Loucy (cell line): ENCODE data around the gene CFAP251.

ENCODE experiments used
- H2AFZ ChIP-seq: fragments of 200-600 bp; sonication (generic); 2 replicates; pipeline ENCODE4 v1.6.0; 2016; ENCODE audit warnings: antibody characterized with exemption, mild to moderate bottlenecking, low read length, moderate library complexity
- H3F3A ChIP-seq: fragments of 200-600 bp; 2 replicates; pipeline ENCODE4 v1.6.0; 2016; ENCODE audit warnings: antibody characterized with exemption, low read depth, mild to moderate bottlenecking
- H3K27me3 ChIP-seq: fragments of 200-600 bp; sonication (generic); 2 replicates; pipeline ENCODE4 v1.6.1; 2014; ENCODE audit warnings: low read length, mild to moderate bottlenecking; ENCODE audit not compliant: insufficient read depth, poor library complexity, severe bottlenecking
- H3K36me3 ChIP-seq: fragments of 200-600 bp; sonication (generic); 2 replicates; pipeline ENCODE4 v1.6.1; 2016; ENCODE audit warnings: low read length; ENCODE audit not compliant: insufficient read depth
- H3K4me1 ChIP-seq: fragments of 200-600 bp; sonication (generic); 2 replicates; pipeline ENCODE4 v1.5.1; 2014; ENCODE audit warnings: low read length, mild to moderate bottlenecking; ENCODE audit not compliant: insufficient read depth, poor library complexity, severe bottlenecking
- H3K4me2 ChIP-seq: fragments of 200-600 bp; sonication (generic); 2 replicates; pipeline ENCODE4 v1.6.0; 2014; ENCODE audit warnings: antibody characterized with exemption, low read length, low read depth, mild to moderate bottlenecking; ENCODE audit not compliant: poor library complexity, severe bottlenecking
- H3K4me3 ChIP-seq: fragments of 200-600 bp; sonication (generic); 2 replicates; pipeline ENCODE4 v1.5.1; 2014; ENCODE audit warnings: low read length, mild to moderate bottlenecking, mixed read lengths; ENCODE audit not compliant: poor library complexity, severe bottlenecking
- H3K79me2 ChIP-seq: fragments of 200-600 bp; sonication (generic); 2 replicates; pipeline ENCODE4 v1.6.1; 2014; ENCODE audit warnings: low read length; ENCODE audit not compliant: insufficient read depth
- H3K9ac ChIP-seq: fragments of 200-600 bp; sonication (generic); 2 replicates; pipeline ENCODE4 v1.6.0; 2014; ENCODE audit warnings: mild to moderate bottlenecking, low read depth, low read length, moderate library complexity; ENCODE audit not compliant: poor library complexity, severe bottlenecking
- H3K9me2 ChIP-seq: fragments of 200-600 bp; sonication (generic); replicated peaks from 2 replicates; pipeline ENCODE4 v1.6.1; 2016; ENCODE audit warnings: low read depth, low read length, mixed read lengths
- H3K9me3 ChIP-seq: fragments of 200-600 bp; sonication (generic); 2 replicates; pipeline ENCODE4 v1.6.1; 2014; ENCODE audit warnings: mild to moderate bottlenecking, antibody characterized with exemption, low read length, low read depth; ENCODE audit not compliant: insufficient read depth
- H4K20me1 ChIP-seq: fragments of 200-600 bp; sonication (generic); 2 replicates; pipeline ENCODE4 v1.6.0; 2014; ENCODE audit warnings: antibody characterized with exemption, low read length, mild to moderate bottlenecking; ENCODE audit not compliant: insufficient read depth, poor library complexity, severe bottlenecking
- EZH2phosphoT487 ChIP-seq: fragments of 200-600 bp; IDR thresholded peaks from 2 replicates; pipeline ENCODE4 v1.6.1; 2018; ENCODE audit warnings: antibody characterized with exemption, mild to moderate bottlenecking, moderate library complexity, borderline replicate concordance
- TF ChIP-seq, protein P1 (sequence below): fragments of 200-600 bp; sonication (generic); conservative IDR thresholded peaks from 2 replicates; pipeline ENCODE4 v1.5.1; 2014; ENCODE audit warnings: mild to moderate bottlenecking, antibody characterized with exemption, low read length

Gene CFAP251

DNA sequence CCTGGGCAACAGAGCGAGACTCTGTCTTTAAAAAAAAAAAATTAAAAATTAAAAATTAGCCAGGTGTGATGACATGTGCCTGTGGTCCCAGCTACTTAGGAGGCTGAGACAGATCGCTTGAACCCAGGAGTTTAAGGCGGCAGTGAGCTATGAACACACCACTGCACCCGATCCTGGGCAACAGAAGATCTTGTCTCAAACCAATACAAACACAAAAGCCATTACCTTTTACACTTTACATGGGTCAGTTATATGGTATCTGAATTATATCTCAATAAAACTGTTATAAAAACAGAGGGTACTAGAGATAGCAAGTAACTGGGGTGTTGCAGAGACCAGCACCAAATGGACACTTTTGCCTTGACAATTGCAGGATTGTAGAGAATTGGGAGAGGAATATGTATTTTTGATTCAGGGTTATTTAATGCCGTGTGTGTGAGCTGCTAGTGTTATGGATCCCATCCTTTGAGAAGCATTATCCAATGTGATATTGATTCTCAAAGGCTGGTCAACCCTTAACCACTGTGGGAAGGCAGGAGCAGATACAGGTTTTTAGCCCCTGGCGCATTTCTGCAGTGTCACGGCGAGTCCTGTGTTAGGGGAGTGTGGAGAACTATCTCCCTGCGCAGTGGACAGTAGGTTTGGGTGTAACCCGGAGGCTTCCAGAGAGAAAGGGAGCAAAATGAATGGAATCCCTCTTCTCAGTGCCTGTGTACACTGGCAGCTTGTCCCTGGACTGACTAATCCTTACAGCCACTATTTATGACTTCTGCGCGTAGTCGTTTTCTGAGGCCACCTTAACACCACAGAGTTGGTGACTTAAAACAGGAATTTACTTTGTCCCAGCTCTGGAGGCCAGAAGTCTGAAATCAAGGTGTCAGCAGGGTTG, 25.5 kb upstream of the CFAP251 start:
- Histone ChIP-seq H3K36me3 (peaks cover 21% of the 10 kb centered on the region; the same call in 1 of the 2 replicates), H3K27me3 (peaks cover 3% of the 10 kb centered on the region), H3K4me2 (peak overlapping the region; percentile 45), H3K79me2 (peaks cover 50% of the 10 kb centered on the region), H2AFZ (no peak overlapping the region), H3K9me3 (no peaks in the 10 kb centered on the region), H3F3A (peaks cover 6% of the 10 kb centered on the region; the same call in 1 of the 2 replicates), H3K4me1 (peaks cover 28% of the 10 kb centered on the region), H3K4me3 (peak overlapping the region; percentile 10), H3K9me2 (no peaks in the 10 kb centered on the region), H4K20me1 (peaks cover 15% of the 10 kb centered on the region), H3K9ac (peak overlapping the region; percentile 12)
- TF ChIP-seq, protein P1, sequence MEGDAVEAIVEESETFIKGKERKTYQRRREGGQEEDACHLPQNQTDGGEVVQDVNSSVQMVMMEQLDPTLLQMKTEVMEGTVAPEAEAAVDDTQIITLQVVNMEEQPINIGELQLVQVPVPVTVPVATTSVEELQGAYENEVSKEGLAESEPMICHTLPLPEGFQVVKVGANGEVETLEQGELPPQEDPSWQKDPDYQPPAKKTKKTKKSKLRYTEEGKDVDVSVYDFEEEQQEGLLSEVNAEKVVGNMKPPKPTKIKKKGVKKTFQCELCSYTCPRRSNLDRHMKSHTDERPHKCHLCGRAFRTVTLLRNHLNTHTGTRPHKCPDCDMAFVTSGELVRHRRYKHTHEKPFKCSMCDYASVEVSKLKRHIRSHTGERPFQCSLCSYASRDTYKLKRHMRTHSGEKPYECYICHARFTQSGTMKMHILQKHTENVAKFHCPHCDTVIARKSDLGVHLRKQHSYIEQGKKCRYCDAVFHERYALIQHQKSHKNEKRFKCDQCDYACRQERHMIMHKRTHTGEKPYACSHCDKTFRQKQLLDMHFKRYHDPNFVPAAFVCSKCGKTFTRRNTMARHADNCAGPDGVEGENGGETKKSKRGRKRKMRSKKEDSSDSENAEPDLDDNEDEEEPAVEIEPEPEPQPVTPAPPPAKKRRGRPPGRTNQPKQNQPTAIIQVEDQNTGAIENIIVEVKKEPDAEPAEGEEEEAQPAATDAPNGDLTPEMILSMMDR = no peak
- no peak for TF ChIP-seq EZH2phosphoT487

GRCh38 chr12:121893961-121894460, 24.4 kb upstream of the CFAP251 start:
- peak overlapping the region; percentile 45 for H3K4me2 ChIP-seq

DNA sequence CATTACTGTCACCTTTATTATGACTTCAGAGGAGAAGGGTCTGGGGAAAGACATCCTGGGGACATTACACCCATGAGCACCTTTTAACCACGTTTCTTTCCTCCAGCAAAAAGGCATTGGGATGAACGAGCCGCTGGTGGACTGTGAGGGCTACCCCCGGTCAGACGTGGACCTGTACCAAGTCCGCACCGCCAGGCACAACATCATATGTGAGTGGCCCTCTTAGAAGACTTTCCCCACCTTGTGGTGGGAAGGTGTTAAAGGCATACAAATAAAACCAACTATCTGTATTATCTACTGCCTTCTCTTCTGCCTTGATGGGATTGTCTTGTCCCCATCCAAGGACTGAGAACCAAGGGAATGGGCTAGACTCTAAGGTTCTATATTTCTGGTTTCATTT, 23.8 kb upstream of the CFAP251 start:
- H3K4me3 ChIP-seq = no peak overlapping the region
- H3K9me2 ChIP-seq = no peaks in the 10 kb centered on the region
- H2AFZ ChIP-seq = no peak overlapping the region
- H3K36me3 ChIP-seq = peaks cover 31% of the 10 kb centered on the region; the same call in 1 of the 2 replicates
- H3K4me2 ChIP-seq = peak overlapping the region; percentile 45
- peaks cover 10% of the 10 kb centered on the region for H4K20me1 ChIP-seq
- no peaks in the 10 kb centered on the region for H3K27me3 ChIP-seq
- TF ChIP-seq, protein P1 = peak; percentile 52; the same call in 1 of the 2 replicates
- no peak for TF ChIP-seq EZH2phosphoT487
- peak overlapping the region; percentile 19 for H3K9ac ChIP-seq
- no peaks in the 10 kb centered on the region for H3K9me3 ChIP-seq
- peaks cover 18% of the 10 kb centered on the region for H3K4me1 ChIP-seq
- H3K79me2 ChIP-seq = peaks cover 43% of the 10 kb centered on the region
- H3F3A ChIP-seq = no peaks in the 10 kb centered on the region

More at GRCh38 chr12:121893961-121894460, 24.4 kb upstream of the CFAP251 start:
- H4K20me1 ChIP-seq = peaks cover 15% of the 10 kb centered on the region
- H3K4me3 ChIP-seq = peak overlapping the region; percentile 10
- H3K4me1 ChIP-seq = peaks cover 25% of the 10 kb centered on the region
- no peak overlapping the region for H2AFZ ChIP-seq
- peaks cover 25% of the 10 kb centered on the region; the same call in 1 of the 2 replicates for H3K36me3 ChIP-seq
- peak overlapping the region; percentile 12 for H3K9ac ChIP-seq
- H3K27me3 ChIP-seq = no peaks in the 10 kb centered on the region
- H3F3A ChIP-seq = peaks cover 2% of the 10 kb centered on the region; the same call in 1 of the 2 replicates
- peaks cover 49% of the 10 kb centered on the region for H3K79me2 ChIP-seq
- H3K9me3 ChIP-seq = no peaks in the 10 kb centered on the region
- no peaks in the 10 kb centered on the region for H3K9me2 ChIP-seq
- TF ChIP-seq EZH2phosphoT487 = no peak
- TF ChIP-seq, protein P1 = no peak
